ENCODE data around the gene INTS11.

- TF ChIP-seq CTCF (IDR thresholded peaks at IDR 0.05; ENCODE audit: insufficient read depth, low read depth, low read length) (no peak), EZH2 (IDR thresholded peaks at IDR 0.05; ENCODE audit: insufficient read depth, low read length) (no peak)
Observed at GRCh38 chr1:1282998-1283397, 41.5 kb downstream of the INTS11 start.

All from astrocyte (in vitro differentiated cells and primary cell).